Sigmoid colon (tissue), 4 donors: ENCODE data around the gene CCND3.

ENCODE experiments used
- EP300 ChIP-seq, 4 donors: sonication (generic); formaldehyde crosslinking; IDR thresholded peaks; one replicate each; pipeline ENCODE4 v1.6.1; 2017; ENCODE audit warnings: antibody characterized with exemption in 4 of 4
- POLR2A ChIP-seq, 2 donors: fragments of 450-650 bp; IDR thresholded peaks; one replicate each; pipeline ENCODE4 v1.6.1; 2016; ENCODE audit warnings: antibody characterized with exemption in 2 of 2, mild to moderate bottlenecking in 2 of 2, moderate library complexity in 2 of 2
- POLR2AphosphoS5 ChIP-seq, 4 donors: sonication (generic); formaldehyde crosslinking; IDR thresholded peaks; one replicate each; pipeline ENCODE4 v1.6.1; 2017; ENCODE audit warnings: antibody characterized with exemption in 4 of 4
- TF ChIP-seq, protein P1 (sequence below), 4 experiments: fragments of 450-650 bp in 3 of 4; fragments of 200-600 bp in 1 of 4; IDR thresholded peaks; one replicate each; pipeline ENCODE4 v1.5.1; 2016 to 2019; ENCODE audit warnings: antibody characterized with exemption in 4 of 4, mild to moderate bottlenecking in 3 of 4, moderate library complexity in 2 of 4

DNA sequence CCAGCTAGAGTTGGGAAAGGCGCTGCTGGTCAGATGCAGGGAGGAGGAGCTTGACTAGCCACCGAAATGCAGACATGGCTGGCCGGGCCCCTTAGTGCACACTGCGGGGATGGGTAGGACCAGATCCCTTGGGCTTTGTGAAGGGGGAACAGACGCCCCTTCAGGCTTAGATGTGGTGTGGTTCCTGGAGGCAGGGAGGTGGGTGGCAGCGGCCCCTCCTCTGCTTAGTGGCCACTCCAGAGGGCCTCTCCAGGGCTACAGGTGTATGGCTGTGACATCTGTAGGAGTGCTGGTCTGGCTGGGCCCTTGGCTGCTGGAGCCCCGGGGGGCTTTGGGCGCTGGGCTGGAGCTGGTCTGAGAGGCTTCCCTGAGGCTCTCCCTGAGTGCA is 5.9 kb downstream of the CCND3 start:
- no peak for TF ChIP-seq POLR2A (IDR thresholded peaks at IDR 0.05)
- TF ChIP-seq EP300 (IDR thresholded peaks at IDR 0.05): no peak
- TF ChIP-seq, protein P1, sequence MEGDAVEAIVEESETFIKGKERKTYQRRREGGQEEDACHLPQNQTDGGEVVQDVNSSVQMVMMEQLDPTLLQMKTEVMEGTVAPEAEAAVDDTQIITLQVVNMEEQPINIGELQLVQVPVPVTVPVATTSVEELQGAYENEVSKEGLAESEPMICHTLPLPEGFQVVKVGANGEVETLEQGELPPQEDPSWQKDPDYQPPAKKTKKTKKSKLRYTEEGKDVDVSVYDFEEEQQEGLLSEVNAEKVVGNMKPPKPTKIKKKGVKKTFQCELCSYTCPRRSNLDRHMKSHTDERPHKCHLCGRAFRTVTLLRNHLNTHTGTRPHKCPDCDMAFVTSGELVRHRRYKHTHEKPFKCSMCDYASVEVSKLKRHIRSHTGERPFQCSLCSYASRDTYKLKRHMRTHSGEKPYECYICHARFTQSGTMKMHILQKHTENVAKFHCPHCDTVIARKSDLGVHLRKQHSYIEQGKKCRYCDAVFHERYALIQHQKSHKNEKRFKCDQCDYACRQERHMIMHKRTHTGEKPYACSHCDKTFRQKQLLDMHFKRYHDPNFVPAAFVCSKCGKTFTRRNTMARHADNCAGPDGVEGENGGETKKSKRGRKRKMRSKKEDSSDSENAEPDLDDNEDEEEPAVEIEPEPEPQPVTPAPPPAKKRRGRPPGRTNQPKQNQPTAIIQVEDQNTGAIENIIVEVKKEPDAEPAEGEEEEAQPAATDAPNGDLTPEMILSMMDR (IDR thresholded peaks at IDR 0.05): no peak
- TF ChIP-seq POLR2AphosphoS5 (IDR thresholded peaks at IDR 0.05): no peak
